Measurements from ENCODE around the gene NOS3.

GRCh38 chr7:151010037-151010306, 19.2 kb downstream of the NOS3 start:
- TF ChIP-seq POLR2A (IDR thresholded peaks at IDR 0.05), result no peak
- TF ChIP-seq, protein P1, sequence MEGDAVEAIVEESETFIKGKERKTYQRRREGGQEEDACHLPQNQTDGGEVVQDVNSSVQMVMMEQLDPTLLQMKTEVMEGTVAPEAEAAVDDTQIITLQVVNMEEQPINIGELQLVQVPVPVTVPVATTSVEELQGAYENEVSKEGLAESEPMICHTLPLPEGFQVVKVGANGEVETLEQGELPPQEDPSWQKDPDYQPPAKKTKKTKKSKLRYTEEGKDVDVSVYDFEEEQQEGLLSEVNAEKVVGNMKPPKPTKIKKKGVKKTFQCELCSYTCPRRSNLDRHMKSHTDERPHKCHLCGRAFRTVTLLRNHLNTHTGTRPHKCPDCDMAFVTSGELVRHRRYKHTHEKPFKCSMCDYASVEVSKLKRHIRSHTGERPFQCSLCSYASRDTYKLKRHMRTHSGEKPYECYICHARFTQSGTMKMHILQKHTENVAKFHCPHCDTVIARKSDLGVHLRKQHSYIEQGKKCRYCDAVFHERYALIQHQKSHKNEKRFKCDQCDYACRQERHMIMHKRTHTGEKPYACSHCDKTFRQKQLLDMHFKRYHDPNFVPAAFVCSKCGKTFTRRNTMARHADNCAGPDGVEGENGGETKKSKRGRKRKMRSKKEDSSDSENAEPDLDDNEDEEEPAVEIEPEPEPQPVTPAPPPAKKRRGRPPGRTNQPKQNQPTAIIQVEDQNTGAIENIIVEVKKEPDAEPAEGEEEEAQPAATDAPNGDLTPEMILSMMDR (IDR thresholded peaks at IDR 0.05), result no peak

Measured in thyroid gland (tissue), 4 donors.